Panc1 (cell line): Measurements from ENCODE around the gene COL16A1. TPM values are rescaled to one million over a fixed set of nuclear protein-coding genes. Genes with fewer than 3 reads are reported as not detected.

Experiments
- ATAC-seq: fragments of 200-7000 bp; cut with Tn5 transposase; 2 replicates; pipeline ENCODE4 v1.9.1; 2020; ENCODE audit warnings: mild to moderate bottlenecking, moderate library complexity
- BruUV-seq: library from RNA; stranded (reverse); fragments of 400-500 nt; replicated peaks from 2 replicates; lab custom pipeline; 2021; lab: Mats Ljungman, UMichigan
- CTCF ChIA-PET: fragments of 300-600 bp; sonication (Branson Sonifier 250); formaldehyde crosslinking; loops from one replicate; lab custom pipeline; 2022; ENCODE audit warnings: antibody characterized with exemption; lab: Charles Lee
- POLR2A ChIA-PET: fragments of 300-600 bp; sonication (Branson Sonifier 250); formaldehyde crosslinking; loops from one replicate; lab custom pipeline; 2022; ENCODE audit warnings: antibody characterized with exemption; lab: Charles Lee
- DNase-seq: peaks from one replicate; pipeline ENCODE4 v3.0.0-alpha.2; 2010; ENCODE audit warnings: low read depth, low spot score
- H3K27ac ChIP-seq: 2 replicates; pipeline ENCODE4 v1.5.1; 2011; ENCODE audit warnings: mild to moderate bottlenecking, low read length, inconsistent platforms
- H3K27me3 ChIP-seq: fragments of 200-500 bp; sonication (Bioruptor generic); 2 replicates; pipeline ENCODE4 v1.6.0; 2014; ENCODE audit warnings: low read length, inconsistent platforms; ENCODE audit not compliant: control insufficient read depth, insufficient read depth
- H3K36me3 ChIP-seq: fragments of 200-500 bp; sonication (Bioruptor generic); 2 replicates; pipeline ENCODE4 v1.5.1; 2014; ENCODE audit warnings: inconsistent platforms, mild to moderate bottlenecking, low read length, moderate library complexity; ENCODE audit not compliant: control insufficient read depth, insufficient read depth
- H3K4me1 ChIP-seq: 2 replicates; pipeline ENCODE4 v1.5.1; 2011; ENCODE audit warnings: inconsistent platforms, mild to moderate bottlenecking, low read length, moderate library complexity; ENCODE audit not compliant: control insufficient read depth, insufficient read depth
- H3K4me3 ChIP-seq, 2 experiments: 2 replicates each; pipeline ENCODE4 v1.5.1; 2011 to 2012; ENCODE audit warnings: low read depth in 2 of 2, low read length in 2 of 2, mild to moderate bottlenecking in 2 of 2, inconsistent platforms in 1 of 2, moderate library complexity in 1 of 2
- H3K9me3 ChIP-seq: fragments of 200-500 bp; sonication (Bioruptor generic); 2 replicates; pipeline ENCODE4 v1.5.1; 2014; ENCODE audit warnings: low read depth, mild to moderate bottlenecking, inconsistent platforms, low read length, moderate library complexity; ENCODE audit not compliant: control insufficient read depth, insufficient read depth
- POLR2AphosphoS5 ChIP-seq: IDR thresholded peaks from 2 replicates; pipeline ENCODE4 v1.6.1; 2012; ENCODE audit warnings: mild to moderate bottlenecking, low read depth, low read length, moderate library complexity
- SIN3A ChIP-seq: IDR thresholded peaks from 2 replicates; pipeline ENCODE4 v1.6.1; 2012; ENCODE audit warnings: low read depth, mild to moderate bottlenecking, low read length, moderate library complexity, borderline replicate concordance; ENCODE audit not compliant: insufficient read depth
- TCF7L2 ChIP-seq: IDR thresholded peaks from 2 replicates; pipeline ENCODE4 v1.6.1; 2011; ENCODE audit warnings: mild to moderate bottlenecking, low read depth, low read length, inconsistent platforms
- in situ Hi-C: cut with HindIII; loops from 2 replicates; pipeline ENCODE4 v1.10.0; 2016; ENCODE audit warnings: low sequenced_read_pairs, low pct_unique_long_range_greater_than_20kb
- intact Hi-C: fragments of 100-400 bp; cut with micrococcal nuclease; formaldehyde crosslinking; loops from one replicate; pipeline ENCODE4 v1.10.0; 2022; ENCODE audit not compliant: unreplicated experiment
- total RNA-seq: library from RNA; stranded (reverse); gene quantifications from one replicate; pipeline ENCODE4 v1.2.1, GENCODE V29; 2021; ENCODE audit not compliant: unreplicated experiment
- TF ChIP-seq, protein P1 (sequence below): fragments of 450-650 bp; IDR thresholded peaks from 2 replicates; pipeline ENCODE4 v1.5.1; 2017; ENCODE audit warnings: mild to moderate bottlenecking
- TF ChIP-seq, protein P2 (sequence below), 2 experiments: IDR thresholded peaks; 2 replicates each; pipeline ENCODE4 v1.6.1; 2011 to 2012; ENCODE audit warnings: low read depth in 2 of 2, control low read depth in 1 of 2, low read length in 1 of 2, mild to moderate bottlenecking in 1 of 2, moderate library complexity in 1 of 2; ENCODE audit not compliant: insufficient read depth in 1 of 2

Gene COL16A1
- total RNA-seq, 1 experiment from 2014 or later: 7.6 TPM

DNA sequence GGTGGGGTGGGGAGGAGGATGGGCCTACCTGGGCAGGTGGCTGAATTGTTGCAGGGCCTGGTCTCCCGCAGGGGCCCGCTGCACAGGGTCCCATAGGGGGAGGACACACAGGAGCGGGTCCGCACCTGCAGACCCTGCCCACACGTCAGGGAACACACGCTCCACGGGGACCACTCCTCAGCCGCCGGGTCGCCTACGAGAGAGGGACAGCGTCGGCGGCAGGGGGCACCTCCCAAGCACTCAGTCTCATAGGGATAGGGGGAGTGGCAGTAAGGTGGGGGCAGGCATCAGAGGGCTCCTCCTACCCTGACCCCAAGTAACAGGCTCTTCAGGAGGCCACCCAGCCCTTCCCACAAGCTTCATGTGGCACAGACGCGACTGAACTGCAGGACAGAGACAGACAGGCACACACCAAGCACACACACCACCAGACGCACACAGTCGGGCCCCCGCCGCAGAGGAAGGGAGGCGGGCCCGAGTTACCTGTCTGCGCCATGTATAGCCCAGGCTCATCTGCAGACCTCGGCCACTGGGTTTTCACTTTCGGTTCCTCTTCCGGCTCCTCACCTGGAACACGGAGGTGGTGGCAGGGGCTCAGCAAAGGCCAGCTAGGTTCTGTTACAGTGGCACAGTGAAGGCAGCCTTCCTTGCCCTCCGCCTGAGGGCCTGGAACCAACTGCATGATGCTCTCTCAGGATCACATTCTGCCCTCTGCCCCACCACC is 40.5 kb upstream of the COL16A1 start:
- TF ChIP-seq SIN3A: no peak
- TF ChIP-seq, protein P1, sequence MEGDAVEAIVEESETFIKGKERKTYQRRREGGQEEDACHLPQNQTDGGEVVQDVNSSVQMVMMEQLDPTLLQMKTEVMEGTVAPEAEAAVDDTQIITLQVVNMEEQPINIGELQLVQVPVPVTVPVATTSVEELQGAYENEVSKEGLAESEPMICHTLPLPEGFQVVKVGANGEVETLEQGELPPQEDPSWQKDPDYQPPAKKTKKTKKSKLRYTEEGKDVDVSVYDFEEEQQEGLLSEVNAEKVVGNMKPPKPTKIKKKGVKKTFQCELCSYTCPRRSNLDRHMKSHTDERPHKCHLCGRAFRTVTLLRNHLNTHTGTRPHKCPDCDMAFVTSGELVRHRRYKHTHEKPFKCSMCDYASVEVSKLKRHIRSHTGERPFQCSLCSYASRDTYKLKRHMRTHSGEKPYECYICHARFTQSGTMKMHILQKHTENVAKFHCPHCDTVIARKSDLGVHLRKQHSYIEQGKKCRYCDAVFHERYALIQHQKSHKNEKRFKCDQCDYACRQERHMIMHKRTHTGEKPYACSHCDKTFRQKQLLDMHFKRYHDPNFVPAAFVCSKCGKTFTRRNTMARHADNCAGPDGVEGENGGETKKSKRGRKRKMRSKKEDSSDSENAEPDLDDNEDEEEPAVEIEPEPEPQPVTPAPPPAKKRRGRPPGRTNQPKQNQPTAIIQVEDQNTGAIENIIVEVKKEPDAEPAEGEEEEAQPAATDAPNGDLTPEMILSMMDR: no peak
- TF ChIP-seq, protein P2, sequence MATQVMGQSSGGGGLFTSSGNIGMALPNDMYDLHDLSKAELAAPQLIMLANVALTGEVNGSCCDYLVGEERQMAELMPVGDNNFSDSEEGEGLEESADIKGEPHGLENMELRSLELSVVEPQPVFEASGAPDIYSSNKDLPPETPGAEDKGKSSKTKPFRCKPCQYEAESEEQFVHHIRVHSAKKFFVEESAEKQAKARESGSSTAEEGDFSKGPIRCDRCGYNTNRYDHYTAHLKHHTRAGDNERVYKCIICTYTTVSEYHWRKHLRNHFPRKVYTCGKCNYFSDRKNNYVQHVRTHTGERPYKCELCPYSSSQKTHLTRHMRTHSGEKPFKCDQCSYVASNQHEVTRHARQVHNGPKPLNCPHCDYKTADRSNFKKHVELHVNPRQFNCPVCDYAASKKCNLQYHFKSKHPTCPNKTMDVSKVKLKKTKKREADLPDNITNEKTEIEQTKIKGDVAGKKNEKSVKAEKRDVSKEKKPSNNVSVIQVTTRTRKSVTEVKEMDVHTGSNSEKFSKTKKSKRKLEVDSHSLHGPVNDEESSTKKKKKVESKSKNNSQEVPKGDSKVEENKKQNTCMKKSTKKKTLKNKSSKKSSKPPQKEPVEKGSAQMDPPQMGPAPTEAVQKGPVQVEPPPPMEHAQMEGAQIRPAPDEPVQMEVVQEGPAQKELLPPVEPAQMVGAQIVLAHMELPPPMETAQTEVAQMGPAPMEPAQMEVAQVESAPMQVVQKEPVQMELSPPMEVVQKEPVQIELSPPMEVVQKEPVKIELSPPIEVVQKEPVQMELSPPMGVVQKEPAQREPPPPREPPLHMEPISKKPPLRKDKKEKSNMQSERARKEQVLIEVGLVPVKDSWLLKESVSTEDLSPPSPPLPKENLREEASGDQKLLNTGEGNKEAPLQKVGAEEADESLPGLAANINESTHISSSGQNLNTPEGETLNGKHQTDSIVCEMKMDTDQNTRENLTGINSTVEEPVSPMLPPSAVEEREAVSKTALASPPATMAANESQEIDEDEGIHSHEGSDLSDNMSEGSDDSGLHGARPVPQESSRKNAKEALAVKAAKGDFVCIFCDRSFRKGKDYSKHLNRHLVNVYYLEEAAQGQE (IDR thresholded peaks at IDR 0.05; ENCODE audit: insufficient read depth in 1 of 2, low read depth in 2 of 2, low read length in 1 of 2): no peak
- no peak for TF ChIP-seq TCF7L2
- TF ChIP-seq POLR2AphosphoS5: no peak
- Histone ChIP-seq H3K27ac (no peak overlapping the region), H3K9me3 (no peaks in the 10 kb centered on the region), H3K27me3 (no peaks in the 10 kb centered on the region), H3K36me3 (no peaks in the 10 kb centered on the region), H3K4me3 (no peak overlapping the region), H3K4me1 (peaks cover 30% of the 10 kb centered on the region)
- intact Hi-C loops: loop anchor here (10.0 kb wide), 1 partner anchor 80 kb away; no protein-coding TSS in a partner anchor
- ChIA-PET CTCF (interaction anchor here (0.6 kb wide), 1 partner anchor 32 kb away, joined by 4 read pairs; no protein-coding TSS in a partner anchor), POLR2A (no interaction called here)
- no peak for ATAC-seq
- in situ Hi-C loops: no loop called here
- no TSS peak for BruUV-seq
- no peak for DNase-seq

DNA sequence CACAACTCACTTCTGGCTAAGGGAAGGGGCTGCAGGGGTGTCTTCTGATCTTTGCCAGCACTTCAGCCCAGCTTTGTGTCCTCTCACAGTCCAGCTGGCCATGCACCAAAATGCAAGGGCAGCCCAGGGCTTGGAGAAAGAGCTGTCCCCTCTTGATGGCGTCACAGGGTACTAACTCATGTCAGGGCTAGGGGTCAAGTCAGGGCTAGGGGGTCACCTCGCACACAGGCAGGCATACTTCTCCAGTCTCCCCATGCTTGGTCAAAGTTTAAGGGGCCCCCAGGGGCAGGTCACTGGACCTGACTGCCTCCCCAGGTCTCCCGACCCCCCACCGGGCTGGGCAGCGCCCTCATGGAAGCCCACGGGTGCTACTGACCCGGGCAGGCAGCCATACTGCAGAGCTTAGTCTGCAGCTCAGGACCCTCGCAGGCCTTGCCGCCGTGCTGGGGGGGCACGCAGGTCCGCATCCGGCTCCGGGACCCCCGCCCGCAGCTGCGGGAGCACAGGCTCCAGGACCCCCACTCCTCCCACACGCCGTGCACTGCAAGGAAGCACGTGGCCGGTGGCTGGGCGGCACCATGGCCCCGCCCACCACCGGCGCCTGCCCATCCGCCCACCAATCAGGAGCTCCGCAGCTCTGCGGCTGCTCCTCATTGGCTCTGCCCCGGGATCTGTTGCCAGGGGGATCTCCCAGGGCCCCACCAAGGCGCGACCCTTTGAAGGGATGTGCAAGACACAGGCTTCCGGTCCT is 38.8 kb upstream of the COL16A1 start:
- no peaks in the 10 kb centered on the region for H3K9me3 ChIP-seq
- intact Hi-C loops (loop anchor here (10.0 kb wide), 1 partner anchor 78 kb away; no protein-coding TSS in a partner anchor), in situ Hi-C loops (no loop called here)
- H3K27me3 ChIP-seq: no peaks in the 10 kb centered on the region
- CTCF ChIA-PET: no interaction called here
- BruUV-seq: no TSS peak
- peaks cover 24% of the 10 kb centered on the region for H3K4me1 ChIP-seq
- ATAC-seq: no peak
- no peak overlapping the region for H3K4me3 ChIP-seq
- TF ChIP-seq, protein P2 (IDR thresholded peaks at IDR 0.05; ENCODE audit: insufficient read depth in 1 of 2, low read depth in 2 of 2, low read length in 1 of 2): no peak
- TF ChIP-seq, protein P1: no peak
- TF ChIP-seq SIN3A (no peak), TCF7L2 (no peak), POLR2AphosphoS5 (no peak)
- no peaks in the 10 kb centered on the region for H3K36me3 ChIP-seq
- no peak overlapping the region for H3K27ac ChIP-seq
- POLR2A ChIA-PET: no interaction called here
- DNase-seq: no peak
